GM18873 (cell line): Measurements from ENCODE around the gene MRAS.
"Not testable (repeated sequence)": the region's sequence is repeated elsewhere in the genome, so short reads cannot be mapped to it uniquely, and the experiment has no call there.

Experiments used
- ATAC-seq: cut with Tn5 transposase; IDR thresholded peaks from one replicate; pipeline ENCODE4 v1.9.1; 2021; ENCODE audit warnings: mild to moderate bottlenecking, moderate library complexity, moderate number of reproducible peaks; ENCODE audit not compliant: unreplicated experiment, low FRiP score

MRAS gene

DNA sequence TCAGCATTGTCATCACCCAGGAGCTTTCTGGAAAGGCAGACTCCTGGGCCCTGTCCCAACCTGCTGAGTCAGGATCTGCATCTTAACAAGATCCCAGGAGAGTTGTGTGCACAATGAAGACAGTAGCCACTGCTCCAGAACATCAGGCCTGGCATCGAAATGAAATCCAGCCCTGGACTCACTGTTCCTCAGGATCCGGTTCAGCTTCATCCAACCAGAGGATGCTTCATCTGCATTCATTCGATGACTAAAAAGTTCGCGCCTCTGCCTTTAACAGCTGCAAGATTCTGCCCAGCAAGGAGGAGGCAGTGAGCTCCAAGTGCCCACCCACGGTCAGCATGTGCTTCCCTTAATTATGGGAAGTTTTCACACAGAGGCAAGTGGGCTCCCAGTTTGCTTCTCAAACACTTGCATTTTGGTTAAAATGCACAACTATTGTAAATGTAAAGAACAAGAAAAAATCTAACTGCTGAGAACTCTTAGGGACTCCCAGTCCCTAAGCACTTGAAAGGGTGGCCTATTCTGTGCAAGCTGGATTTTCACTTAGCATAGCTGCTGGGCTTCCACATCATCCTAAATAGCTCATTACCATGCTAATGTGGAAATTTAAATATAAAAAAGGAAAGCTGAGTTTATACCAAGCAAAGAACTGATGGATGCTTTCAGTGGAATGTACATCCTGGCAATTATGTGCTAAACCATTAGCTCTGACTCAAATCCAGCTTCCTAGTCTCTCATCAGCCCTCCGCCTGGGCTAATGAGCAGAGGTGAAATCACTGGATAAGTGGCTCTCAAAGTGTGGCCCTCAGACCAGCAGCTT lies 60.6 kb downstream of the MRAS start:
- no peak for ATAC-seq

DNA sequence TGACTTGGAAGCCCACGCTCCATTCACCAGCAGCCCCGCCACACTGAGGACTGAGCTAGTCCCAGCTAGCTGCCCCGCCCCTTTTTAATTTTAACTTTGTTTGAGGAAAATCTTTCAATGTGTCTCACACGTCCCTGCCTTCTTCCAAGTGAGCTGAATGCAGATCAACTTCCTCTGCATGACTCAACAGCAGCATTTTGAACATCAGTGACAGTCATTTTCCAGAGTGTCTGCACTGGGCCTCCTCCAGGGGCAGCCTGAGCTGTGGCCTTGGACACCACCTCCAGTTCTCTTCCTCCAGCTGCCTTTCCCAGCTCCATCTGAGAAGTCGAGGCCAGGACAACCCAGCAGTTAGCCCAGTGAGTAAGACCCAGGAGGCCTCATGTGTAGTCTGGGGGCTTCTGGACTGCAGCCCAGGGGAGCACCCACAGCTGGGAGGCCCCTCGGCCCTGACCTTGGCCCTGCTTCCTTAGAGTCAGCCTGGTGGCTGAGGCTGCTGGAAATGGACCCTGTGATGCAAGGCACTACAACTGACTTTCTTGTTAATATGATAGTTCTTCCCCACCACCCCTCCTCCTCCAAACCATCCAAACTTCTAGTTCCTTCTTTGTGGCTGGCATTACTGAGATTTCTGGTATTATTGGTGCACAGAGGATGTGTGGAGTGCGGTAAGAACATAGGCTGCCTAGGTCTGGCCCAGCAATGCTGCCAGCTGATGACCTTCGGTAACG lies 64.6 kb downstream of the MRAS start:
- no peak for ATAC-seq

DNA sequence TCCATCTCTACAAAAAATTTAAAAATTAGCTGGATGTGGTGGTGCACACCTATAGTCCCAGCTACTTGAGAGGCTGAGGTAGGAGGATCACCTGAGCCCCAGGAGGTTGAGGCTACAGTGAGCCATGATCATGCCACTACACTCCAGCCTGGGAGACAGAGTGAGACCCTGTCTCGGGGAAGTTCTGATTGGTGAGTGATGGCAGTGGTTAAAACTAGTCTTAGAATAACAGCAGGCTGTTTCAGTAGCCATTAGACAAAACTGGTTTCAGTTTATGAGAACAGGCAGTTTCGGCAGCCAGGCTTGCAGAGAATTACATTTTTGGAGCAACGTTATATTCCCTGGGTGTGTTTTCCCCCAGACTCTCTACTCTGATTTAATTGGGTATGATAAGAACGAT lies 67.9 kb downstream of the MRAS start:
- not testable (repeated sequence) for ATAC-seq

DNA sequence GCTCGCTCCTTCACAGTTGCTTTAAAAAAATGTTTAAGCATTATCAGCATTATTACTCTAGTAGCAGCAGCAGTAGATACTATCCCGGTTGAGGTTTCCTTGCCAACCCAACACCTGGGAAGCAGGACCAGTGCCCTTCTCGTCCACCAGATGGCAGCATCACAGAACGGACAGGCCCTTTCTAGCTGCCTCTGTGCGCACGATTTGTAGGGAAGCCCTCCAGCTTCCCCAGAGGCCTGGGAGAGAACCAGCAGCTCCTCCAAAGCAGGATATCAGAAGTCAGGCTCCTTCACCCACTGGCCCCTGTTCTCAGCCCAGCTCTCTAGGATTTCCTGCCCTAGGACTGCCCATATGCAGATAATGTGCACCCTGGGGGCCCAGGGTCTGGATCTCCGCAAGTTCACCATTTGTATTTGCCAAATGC lies 69.2 kb downstream of the MRAS start:
- ATAC-seq, result no peak

- no peak for ATAC-seq
Observed at GRCh38 chr3:138418601-138419206, 70.3 kb downstream of the MRAS start.

GRCh38 chr3:138423316-138423715 lies 74.9 kb downstream of the MRAS start:
- no peak for ATAC-seq

GRCh38 chr3:138424323-138424722 lies 75.9 kb downstream of the MRAS start:
- ATAC-seq, result no peak

DNA sequence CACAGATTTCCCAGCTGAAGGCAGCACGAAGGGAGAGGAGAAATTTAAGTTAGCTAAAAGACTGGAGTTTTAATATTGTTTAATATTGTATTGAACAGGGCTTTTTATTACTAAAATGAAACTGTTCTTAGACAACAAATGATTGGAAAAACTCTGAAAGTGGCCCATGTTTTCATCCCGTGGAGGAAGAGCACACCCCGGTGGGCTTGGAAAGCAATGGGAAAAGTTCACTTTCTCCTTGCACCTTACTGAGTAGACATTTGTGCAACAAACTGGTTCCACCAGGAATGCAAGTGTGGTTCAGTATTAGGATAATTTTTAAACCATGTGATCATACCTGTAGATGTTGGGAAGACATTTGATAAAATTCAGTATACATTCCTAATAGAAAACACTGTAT lies 77.8 kb downstream of the MRAS start:
- ATAC-seq, result no peak

- not testable (repeated sequence) for ATAC-seq
Observed at GRCh38 chr3:138426754-138427153, 78.4 kb downstream of the MRAS start.

- no peak for ATAC-seq
Observed at GRCh38 chr3:138429665-138430064, 81.3 kb downstream of the MRAS start.

DNA sequence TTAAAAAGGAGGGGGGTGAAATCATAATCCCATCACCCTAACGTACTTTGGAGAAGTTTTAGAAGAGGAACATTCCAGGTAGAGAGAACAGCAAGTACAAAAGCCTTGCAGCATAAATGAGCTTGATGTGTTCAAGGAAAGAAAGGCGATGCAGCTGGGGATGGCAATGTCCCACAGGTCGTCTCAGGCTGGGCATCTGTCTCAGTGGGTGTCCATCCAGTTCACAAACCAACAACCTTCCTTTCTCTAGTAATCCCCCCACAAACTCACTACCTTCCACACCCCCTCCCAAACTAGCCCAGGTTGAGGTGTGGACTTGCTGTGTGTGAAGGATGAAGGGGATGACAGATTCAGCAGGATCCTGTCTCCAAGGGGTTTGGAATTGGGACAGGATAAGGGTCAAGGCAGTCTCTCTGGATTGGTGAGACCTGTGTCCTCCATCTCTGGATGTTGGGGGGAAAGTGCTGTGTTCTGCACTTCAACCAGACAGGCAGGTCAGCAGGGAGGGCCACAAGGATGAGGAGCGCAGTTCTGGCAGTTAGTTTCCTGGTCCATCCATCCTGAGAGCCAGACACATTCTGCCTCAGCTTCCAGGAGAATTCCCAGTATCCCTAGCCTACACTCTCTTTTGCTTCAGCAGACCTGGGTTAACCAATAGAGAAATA lies 84.3 kb downstream of the MRAS start:
- no peak for ATAC-seq

- no peak for ATAC-seq
Observed at GRCh38 chr3:138433892-138434275, 85.5 kb downstream of the MRAS start.

- ATAC-seq, result no peak
Observed at GRCh38 chr3:138434276-138434874, 86.0 kb downstream of the MRAS start, which contains the start of gene ESYT3. Gene ESYT3 (plus strand): TSS chr3:138434616. CDS start chr3:138434799, 183 bp downstream.

GRCh38 chr3:138434875-138435772 lies 86.7 kb downstream of the MRAS start:
- ATAC-seq, result no peak

DNA sequence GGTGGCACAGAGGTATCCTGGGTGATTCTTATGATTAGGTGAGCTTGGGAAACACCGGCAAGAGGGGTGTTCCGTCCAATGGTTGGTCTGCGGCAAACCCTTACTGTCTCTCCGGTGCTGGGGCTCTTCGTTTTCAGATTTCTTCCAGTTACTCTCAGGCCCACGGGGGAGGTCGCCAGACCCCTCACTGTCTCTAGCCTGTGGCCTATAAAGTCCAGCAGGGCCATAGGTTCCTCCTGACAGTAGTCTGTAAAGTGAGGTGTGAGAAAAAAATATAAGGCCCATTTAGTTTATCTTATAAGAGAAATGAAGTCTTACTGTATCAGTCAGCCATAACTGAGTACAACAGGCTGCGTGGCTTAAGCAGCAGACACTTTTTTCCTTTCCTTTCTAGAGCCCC lies 87.5 kb downstream of the MRAS start:
- no peak for ATAC-seq

DNA sequence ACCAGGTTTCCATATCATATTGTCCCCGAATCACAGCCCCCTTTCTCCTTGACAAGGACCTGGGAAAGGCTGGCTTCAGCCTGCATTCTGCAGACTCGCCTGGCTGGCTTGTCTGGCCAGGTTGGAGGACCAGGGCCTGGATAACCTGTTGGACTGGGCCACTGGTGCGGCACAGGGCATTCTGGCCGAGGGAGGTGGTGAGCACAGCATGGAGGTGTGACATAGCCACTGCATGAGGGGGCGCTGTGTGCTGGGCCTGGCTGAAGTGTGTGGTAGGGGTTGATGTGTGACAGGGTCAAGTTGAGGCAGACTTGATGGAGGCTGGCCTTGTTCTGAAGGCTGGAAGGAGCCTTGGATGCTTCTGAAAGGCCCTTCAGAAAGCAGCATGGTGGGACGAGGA lies 88.9 kb downstream of the MRAS start:
- no peak for ATAC-seq

DNA sequence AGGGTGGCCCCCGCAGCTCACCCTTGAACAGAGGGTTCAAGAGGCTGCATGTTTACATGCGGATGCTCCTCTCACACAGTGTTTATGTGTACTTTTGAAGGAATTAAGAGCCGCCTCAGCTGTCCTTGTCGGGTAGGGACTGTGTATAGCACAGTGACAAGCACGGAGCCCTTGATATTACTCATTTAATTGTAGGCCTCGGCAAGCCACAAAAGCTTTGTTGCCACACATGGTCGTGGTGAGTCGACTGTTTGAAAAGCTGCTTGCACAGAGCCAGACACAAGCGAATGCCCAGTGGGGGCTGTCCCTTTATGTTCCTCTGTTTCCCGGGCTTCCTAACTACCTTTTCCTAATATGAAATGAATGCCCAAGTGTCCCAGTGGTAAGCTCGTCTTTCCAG lies 90.5 kb downstream of the MRAS start:
- ATAC-seq, result no peak

DNA sequence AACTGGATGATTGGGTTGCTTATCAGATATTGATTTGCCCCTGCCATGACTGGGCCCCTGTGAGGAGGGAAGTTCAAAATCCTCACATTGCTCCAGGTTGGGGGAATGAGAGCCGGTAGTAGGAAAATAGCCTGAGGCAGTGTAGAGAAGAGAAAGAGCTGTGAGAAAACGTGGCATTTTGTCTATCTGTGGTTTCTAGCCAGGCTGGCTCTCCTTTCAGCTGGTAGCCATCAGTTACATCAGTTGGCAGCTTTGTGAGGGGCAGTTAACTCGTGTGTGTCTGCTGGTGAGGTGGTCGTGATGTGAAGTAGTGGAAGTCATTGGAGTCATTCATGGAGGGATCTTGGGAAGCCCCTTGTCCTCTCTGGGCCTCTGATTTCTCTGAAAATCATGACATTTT lies 91.3 kb downstream of the MRAS start:
- no peak for ATAC-seq

- ATAC-seq, result no peak
Observed at GRCh38 chr3:138440121-138440521, 91.7 kb downstream of the MRAS start.
